Astrocyte (in vitro differentiated cells and primary cell): ENCODE data around the gene IL1RL2. TPM values are rescaled to one million over a fixed set of nuclear protein-coding genes. Genes with fewer than 3 reads are reported as not detected.
A peak's percentile ranks its signal among the peaks of the same experiment; 100 is the strongest.

ENCODE experiments used
- DNase-seq: peaks from one replicate; pipeline ENCODE4 v3.0.0-alpha.2; 2010; ENCODE audit warnings: low read depth
- FAIRE-seq: peaks from 2 replicates; lab custom pipeline; 2011; peaks lifted over from hg19 to GRCh38; lab: Jason Lieb, UNC
- H2AFZ ChIP-seq: 2 replicates; pipeline ENCODE4 v1.6.0; 2012; ENCODE audit warnings: low read depth, low read length, inconsistent platforms
- H3K27ac ChIP-seq: 2 replicates; pipeline ENCODE4 v1.5.1; 2011; ENCODE audit warnings: low read depth, low read length, inconsistent platforms
- H3K27me3 ChIP-seq: 2 replicates; pipeline ENCODE4 v1.6.0; 2011; ENCODE audit warnings: low read length, inconsistent platforms; ENCODE audit not compliant: insufficient read depth
- H3K36me3 ChIP-seq: 2 replicates; pipeline ENCODE4 v1.5.1; 2011; ENCODE audit warnings: low read length, inconsistent platforms; ENCODE audit not compliant: insufficient read depth
- H3K4me1 ChIP-seq: 2 replicates; pipeline ENCODE4 v1.5.1; 2011; ENCODE audit warnings: low read length, inconsistent platforms; ENCODE audit not compliant: insufficient read depth
- H3K4me2 ChIP-seq: 2 replicates; pipeline ENCODE4 v1.6.0; 2012; ENCODE audit warnings: low read length, inconsistent platforms
- H3K4me3 ChIP-seq: 2 replicates; pipeline ENCODE4 v1.5.1; 2011; ENCODE audit warnings: low read depth, mild to moderate bottlenecking, low read length, inconsistent platforms; ENCODE audit not compliant: insufficient read depth
- H3K79me2 ChIP-seq: 2 replicates; pipeline ENCODE4 v1.6.0; 2012; ENCODE audit warnings: mild to moderate bottlenecking, low read length, inconsistent platforms; ENCODE audit not compliant: insufficient read depth
- H3K9ac ChIP-seq: 2 replicates; pipeline ENCODE4 v1.6.0; 2012; ENCODE audit warnings: mild to moderate bottlenecking, low read length, inconsistent platforms
- H3K9me3 ChIP-seq: 2 replicates; pipeline ENCODE4 v1.5.1; 2012; ENCODE audit warnings: low read depth, mild to moderate bottlenecking, low read length, inconsistent platforms; ENCODE audit not compliant: insufficient read depth
- H4K20me1 ChIP-seq: 2 replicates; pipeline ENCODE4 v1.6.0; 2012; ENCODE audit warnings: low read length, inconsistent platforms; ENCODE audit not compliant: insufficient read depth
- H3K27ac Mint-ChIP-seq: one replicate; pipeline ENCODE4 v1.8.0; 2021; ENCODE audit warnings: mild to moderate bottlenecking, mixed read lengths; ENCODE audit not compliant: unreplicated experiment
- H3K27me3 Mint-ChIP-seq: one replicate; pipeline ENCODE4 v1.8.0; 2021; ENCODE audit warnings: low read depth, mixed read lengths; ENCODE audit not compliant: unreplicated experiment
- H3K36me3 Mint-ChIP-seq: one replicate; pipeline ENCODE4 v1.8.0; 2021; ENCODE audit warnings: low read depth, mixed read lengths; ENCODE audit not compliant: unreplicated experiment
- H3K4me1 Mint-ChIP-seq: one replicate; pipeline ENCODE4 v1.8.0; 2021; ENCODE audit warnings: low read depth, mixed read lengths; ENCODE audit not compliant: unreplicated experiment
- H3K4me3 Mint-ChIP-seq: one replicate; pipeline ENCODE4 v1.8.0; 2021; ENCODE audit warnings: mild to moderate bottlenecking, moderate library complexity, mixed read lengths; ENCODE audit not compliant: unreplicated experiment
- H3K9me3 Mint-ChIP-seq: one replicate; pipeline ENCODE4 v1.8.0; 2021; ENCODE audit warnings: mild to moderate bottlenecking, mixed read lengths; ENCODE audit not compliant: unreplicated experiment
- EZH2 ChIP-seq: IDR thresholded peaks from 2 replicates; pipeline ENCODE4 v1.6.1; 2012; ENCODE audit warnings: mild to moderate bottlenecking, low read length, inconsistent platforms; ENCODE audit not compliant: insufficient read depth
- total RNA-seq: library from RNA; stranded (reverse); gene quantifications from 2 replicates; pipeline ENCODE4 v1.2.1, GENCODE V29; 2021
- TF ChIP-seq, protein P1 (sequence below): IDR thresholded peaks from 2 replicates; pipeline ENCODE4 v1.5.1; 2011; ENCODE audit warnings: low read depth, mild to moderate bottlenecking, inconsistent platforms, low read length, moderate library complexity; ENCODE audit not compliant: insufficient read depth

Gene IL1RL2
- total RNA-seq, 1 donor from 2014 or later = 0.43 TPM

- no peaks in the 10 kb centered on the region for H3K27me3 ChIP-seq
- no peaks in the 10 kb centered on the region for H4K20me1 ChIP-seq
- no peak overlapping the region for H3K27ac ChIP-seq
- Mint-ChIP-seq H3K27ac (no peak overlapping the region), H3K4me1 (peaks cover 9% of the 10 kb centered on the region), H3K27me3 (no peaks in the 10 kb centered on the region), H3K9me3 (no peaks in the 10 kb centered on the region), H3K36me3 (no peaks in the 10 kb centered on the region), H3K4me3 (no peak overlapping the region)
- no peak overlapping the region for H3K4me2 ChIP-seq
- peak; percentile 44 for DNase-seq
- H3K4me1 ChIP-seq = no peaks in the 10 kb centered on the region
- H3K9me3 ChIP-seq = no peaks in the 10 kb centered on the region
- TF ChIP-seq EZH2 = no peak
- TF ChIP-seq, protein P1, sequence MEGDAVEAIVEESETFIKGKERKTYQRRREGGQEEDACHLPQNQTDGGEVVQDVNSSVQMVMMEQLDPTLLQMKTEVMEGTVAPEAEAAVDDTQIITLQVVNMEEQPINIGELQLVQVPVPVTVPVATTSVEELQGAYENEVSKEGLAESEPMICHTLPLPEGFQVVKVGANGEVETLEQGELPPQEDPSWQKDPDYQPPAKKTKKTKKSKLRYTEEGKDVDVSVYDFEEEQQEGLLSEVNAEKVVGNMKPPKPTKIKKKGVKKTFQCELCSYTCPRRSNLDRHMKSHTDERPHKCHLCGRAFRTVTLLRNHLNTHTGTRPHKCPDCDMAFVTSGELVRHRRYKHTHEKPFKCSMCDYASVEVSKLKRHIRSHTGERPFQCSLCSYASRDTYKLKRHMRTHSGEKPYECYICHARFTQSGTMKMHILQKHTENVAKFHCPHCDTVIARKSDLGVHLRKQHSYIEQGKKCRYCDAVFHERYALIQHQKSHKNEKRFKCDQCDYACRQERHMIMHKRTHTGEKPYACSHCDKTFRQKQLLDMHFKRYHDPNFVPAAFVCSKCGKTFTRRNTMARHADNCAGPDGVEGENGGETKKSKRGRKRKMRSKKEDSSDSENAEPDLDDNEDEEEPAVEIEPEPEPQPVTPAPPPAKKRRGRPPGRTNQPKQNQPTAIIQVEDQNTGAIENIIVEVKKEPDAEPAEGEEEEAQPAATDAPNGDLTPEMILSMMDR = no peak
- H3K79me2 ChIP-seq = no peaks in the 10 kb centered on the region
- no peak overlapping the region for H3K9ac ChIP-seq
- no peak overlapping the region for H2AFZ ChIP-seq
- no peaks in the 10 kb centered on the region for H3K36me3 ChIP-seq
- H3K4me3 ChIP-seq = no peak overlapping the region
- no peak for FAIRE-seq
Measured at GRCh38 chr2:102282678-102283091, 95.9 kb downstream of the IL1RL2 start.

GRCh38 chr2:102283996-102284395 is 97.2 kb downstream of the IL1RL2 start:
- Histone ChIP-seq H4K20me1 (no peaks in the 10 kb centered on the region), H3K9me3 (no peaks in the 10 kb centered on the region), H2AFZ (no peak overlapping the region), H3K79me2 (no peaks in the 10 kb centered on the region), H3K4me1 (no peaks in the 10 kb centered on the region), H3K36me3 (no peaks in the 10 kb centered on the region), H3K27me3 (no peaks in the 10 kb centered on the region), H3K4me2 (no peak overlapping the region), H3K27ac (no peak overlapping the region), H3K9ac (no peak overlapping the region), H3K4me3 (no peak overlapping the region)
- DNase-seq (peak; percentile 12), FAIRE-seq (no peak)
- Mint-ChIP-seq H3K4me3 (no peak overlapping the region), H3K27me3 (no peaks in the 10 kb centered on the region), H3K9me3 (no peaks in the 10 kb centered on the region), H3K27ac (no peak overlapping the region), H3K4me1 (peaks cover 6% of the 10 kb centered on the region), H3K36me3 (no peaks in the 10 kb centered on the region)
- TF ChIP-seq, protein P1 = no peak
- TF ChIP-seq EZH2 = no peak

DNA sequence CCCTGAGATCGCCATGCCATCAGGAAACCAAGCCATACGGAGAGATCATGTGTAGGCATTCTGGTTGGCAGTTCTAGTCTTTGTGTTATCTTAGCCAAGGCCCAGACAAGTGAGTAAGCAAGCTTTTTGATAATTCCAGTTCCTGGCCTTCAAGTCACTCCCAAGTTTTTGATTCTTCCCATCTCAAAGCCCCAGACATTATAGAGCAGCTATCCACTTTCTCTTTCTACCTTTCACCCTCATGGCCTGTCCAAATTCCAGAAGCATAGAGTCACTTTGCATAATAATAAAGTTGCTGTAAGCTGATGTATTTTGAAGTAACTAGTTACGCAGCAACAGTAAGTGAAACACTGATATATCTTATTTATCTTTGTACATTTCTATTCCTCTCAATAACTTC is 97.8 kb downstream of the IL1RL2 start:
- Histone ChIP-seq H3K4me3 (no peak overlapping the region), H3K9ac (no peak overlapping the region), H2AFZ (no peak overlapping the region), H3K4me1 (no peaks in the 10 kb centered on the region), H3K79me2 (no peaks in the 10 kb centered on the region), H3K9me3 (no peaks in the 10 kb centered on the region), H3K4me2 (no peak overlapping the region), H4K20me1 (no peaks in the 10 kb centered on the region), H3K36me3 (no peaks in the 10 kb centered on the region), H3K27me3 (no peaks in the 10 kb centered on the region), H3K27ac (no peak overlapping the region)
- Mint-ChIP-seq H3K4me3 (no peak overlapping the region), H3K27me3 (no peaks in the 10 kb centered on the region), H3K9me3 (no peaks in the 10 kb centered on the region), H3K4me1 (peaks cover 2% of the 10 kb centered on the region), H3K27ac (no peak overlapping the region), H3K36me3 (no peaks in the 10 kb centered on the region)
- DNase-seq (peak; percentile 14), FAIRE-seq (no peak)
- TF ChIP-seq EZH2 = no peak
- TF ChIP-seq, protein P1 = no peak
